Measurements from ENCODE around the gene TP73.

TP73 gene

DNA sequence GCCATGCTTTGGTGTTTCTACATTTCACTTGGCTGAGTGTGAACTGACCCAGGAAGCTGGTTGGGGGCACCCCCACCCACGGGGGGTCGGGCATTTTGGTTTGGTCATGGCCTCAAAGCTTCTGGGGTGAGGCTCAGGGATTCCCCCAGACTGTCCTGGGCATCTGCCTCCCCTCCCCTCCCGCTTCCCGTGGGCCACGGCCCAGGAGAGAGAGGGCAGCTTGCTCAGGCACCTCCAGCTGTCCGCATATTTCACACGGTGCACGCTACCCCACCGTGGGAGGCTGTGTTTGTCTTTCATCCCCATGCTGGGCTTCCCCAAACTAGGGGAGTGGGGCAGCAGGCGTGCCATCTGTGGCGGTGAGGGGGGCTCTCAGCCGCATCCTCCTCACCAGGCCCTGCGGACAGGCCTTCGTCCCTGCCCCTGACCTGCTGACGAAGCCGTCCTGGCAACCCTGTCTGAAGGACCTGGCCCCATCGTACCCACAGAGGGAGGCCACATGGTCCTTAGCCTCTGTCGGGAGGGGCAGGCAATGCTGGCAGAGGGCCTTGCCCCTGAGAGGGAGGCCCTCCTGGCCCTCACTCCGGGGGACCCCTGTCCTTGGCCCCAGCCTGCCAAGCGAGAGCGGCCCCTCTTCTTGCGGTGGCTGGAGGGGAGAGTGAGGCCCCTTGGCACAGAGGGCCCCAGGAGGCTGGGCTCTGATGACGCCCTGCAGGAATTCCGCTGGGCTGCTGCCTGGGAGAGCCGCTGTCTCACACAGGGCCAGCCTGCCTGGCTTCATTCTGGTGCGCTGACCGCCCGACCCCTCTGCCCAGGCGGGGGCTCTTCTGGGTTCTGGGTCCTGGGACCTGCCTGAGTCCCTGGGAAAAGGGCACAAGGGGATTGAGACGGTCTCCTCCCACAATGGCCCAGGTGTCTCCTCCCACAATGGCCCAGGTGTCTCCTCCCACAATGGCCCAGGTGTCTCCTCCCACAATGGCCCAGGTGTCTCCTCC lies 22.1 kb downstream of the TP73 start:
- DNase-seq: peak; percentile 51 to 70

GRCh38 chr1:3675436-3675835 lies 23.1 kb downstream of the TP73 start:
- DNase-seq: no peak

DNA sequence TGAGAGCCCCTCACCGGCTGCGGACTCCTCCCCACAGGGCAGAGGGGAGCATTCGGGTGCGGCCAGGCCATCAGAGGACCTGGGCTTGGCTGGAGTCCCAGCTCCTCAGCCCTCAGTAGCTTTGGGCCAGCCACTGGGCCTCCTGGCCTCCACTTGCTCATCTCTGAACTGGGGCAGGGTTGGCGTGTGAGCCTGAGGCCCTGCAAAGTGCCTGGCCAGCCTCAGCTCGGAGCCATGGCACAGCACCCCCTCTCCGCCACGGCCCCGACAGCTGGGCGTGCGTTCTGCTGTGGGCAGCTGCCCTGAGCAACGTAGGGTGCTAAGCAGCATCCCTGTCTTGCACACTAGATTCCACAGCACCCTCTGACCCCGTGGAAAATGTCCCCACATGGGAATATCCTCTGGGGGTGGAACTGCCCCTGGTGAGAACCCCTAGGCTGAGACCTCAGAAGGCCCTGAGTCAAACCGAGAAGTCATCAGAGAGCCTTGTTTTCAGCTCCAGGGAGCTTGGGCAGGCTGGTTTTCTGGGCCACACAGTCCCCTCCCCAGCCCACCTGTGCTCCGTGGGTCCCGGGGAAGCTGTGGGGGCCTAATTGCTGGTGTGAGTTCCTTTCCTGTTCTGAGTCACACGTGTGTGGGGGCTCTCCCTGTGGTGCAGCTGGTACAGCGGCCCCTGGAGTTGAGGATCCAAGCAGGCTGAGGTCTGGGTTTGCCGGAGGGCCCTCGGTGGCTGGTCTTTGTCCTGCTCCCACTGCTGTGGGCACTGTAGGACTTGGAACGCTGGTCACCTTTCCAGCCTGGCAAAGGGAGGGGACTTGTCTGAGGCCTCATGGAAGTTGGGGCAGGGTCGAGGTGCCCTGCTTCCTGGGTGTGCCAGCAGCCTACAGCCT lies 24.5 kb downstream of the TP73 start:
- DNase-seq: no peak

DNA sequence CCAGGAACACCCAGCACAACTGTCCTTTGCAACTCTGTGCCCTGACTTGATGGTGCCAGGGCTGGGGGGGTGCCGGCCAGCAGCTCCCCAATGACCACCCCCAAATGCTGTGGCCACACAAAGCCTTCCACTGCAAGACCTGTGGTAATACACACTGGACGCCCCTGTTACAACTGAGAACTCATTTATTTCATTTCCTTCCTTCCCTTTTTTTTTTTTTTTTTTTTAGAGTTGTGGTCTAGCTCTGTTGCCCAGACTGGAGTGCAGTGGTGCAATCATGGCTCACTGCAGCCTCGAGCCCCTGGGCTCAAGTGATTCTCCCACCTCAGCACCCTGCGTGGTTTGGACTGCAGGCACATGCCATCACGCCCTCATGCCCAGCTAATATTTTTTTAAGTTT lies 25.2 kb downstream of the TP73 start:
- DNase-seq: no peak

DNA sequence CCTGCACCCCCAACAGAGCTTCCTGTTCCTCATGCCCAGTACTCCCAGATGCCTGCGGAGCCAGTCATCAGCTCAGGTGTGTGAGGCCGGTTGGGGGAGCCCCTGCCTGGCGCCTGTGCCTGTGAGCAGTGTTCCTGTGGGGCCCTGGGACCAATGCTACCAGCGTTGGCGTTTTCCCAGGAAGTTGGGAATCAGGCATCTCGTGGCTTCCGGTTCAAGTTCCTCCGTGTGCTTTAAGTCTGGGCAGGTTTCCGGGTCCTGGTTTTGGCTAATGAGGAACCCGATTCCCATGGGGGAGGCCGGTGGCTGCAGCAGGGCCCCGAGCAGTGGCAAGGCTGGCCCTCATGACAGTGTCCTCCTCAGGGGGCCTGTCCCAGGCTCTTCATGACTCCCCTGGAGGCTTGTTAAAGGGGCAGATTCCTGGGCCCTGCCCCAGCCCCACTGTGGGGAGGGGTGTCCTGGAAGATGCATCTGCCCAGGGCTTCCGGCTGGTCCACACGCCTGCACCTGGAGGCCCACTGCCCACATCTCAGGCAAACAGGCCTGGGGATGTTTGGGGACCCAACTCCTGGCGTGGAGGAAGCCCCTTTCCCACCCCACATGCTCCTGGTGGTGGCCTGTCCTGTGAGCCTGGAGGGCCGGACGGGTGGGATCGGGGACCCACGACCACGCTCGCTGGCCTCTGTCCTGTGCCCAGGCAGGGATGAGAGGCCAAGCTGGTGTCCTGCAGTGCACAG lies 26.2 kb downstream of the TP73 start:
- no peak for DNase-seq

DNA sequence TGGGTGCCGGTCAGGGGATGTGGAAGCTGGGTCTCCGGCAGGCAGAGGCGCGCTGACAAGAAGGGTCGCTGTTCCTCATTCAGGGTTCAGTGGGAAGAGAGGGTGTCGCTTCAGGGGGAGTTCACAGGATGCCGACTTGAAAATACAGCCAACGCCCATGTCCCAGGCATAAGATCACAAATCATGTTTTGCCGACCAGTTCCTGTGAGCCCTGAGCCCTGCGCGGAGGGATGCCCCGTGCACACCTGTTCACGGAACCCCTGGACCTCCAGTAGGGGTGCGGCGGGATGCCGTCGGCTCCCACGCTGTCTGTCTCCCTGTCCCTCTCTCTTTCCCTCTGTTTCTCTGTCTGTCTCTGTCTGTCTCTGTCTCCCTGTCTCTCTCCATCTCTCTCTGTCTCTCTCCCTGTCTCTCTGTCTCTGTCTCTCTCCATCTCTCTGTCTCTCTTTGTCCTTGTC lies 26.8 kb downstream of the TP73 start:
- DNase-seq: no peak

DNA sequence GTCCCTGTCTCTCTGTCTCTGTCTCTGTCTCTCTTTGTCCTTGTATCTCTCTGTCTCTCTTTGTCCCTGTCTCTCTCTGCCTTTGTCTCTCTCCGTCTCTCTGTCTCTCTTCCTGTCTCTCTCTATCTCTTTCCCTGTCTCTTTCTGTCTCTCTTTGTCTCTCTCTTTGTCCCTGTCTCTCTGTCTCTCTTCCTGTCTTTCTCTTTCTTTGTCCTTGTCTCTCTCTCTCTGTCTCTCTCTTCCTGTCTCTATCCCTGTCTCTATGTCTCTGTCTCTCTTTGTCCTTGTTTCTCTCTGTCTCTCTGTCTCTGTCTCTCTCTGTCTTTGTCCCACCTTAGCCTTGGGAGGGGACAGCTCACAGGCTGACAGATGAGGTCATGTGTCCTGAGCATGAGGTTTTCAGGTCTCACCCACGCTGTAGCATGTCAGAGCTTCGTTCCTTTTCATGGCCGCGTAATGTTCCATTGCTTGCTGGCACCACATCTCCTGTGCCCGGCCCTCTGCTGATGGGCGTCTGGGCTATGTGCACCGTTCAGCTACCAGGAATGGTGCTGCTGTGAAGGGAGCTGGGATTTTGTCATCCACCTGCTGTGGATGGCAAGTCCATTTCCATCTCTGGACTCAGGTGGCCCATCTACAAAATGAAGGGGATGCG lies 27.6 kb downstream of the TP73 start:
- no peak for DNase-seq

GRCh38 chr1:3680488-3681230 lies 28.3 kb downstream of the TP73 start:
- DNase-seq: no peak

DNA sequence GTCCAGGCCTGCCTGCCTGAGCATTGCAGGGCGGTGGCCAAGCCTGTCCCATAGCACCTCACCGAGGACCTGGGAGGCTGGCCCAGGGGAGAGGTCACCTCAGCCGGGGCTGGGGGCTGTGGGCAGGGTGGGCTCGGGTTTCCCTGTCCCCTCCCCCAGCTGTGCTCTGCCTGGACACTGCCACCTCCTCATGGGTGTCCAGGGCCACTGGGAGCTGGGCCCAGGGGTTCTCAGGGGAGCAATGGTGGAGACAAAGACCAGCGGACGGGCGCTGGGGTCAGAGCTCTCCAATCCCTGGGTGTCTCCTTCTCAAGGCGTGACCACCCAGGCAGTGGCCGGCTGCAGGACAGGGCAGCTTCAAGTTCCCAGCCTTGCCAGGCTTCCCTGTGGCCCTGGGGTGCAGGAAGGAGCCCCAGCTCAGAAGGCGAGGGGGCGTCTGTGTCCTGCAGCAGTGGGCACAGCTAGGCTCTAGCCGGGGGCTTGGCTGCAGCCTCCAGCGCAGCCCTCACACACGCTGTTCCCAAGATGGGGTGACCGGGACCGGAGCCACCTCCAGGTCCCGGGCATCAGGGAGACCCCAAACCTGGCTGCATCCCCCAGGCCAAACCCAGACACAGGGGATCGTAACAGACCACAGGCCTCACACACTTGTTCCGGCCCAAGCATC lies 29.0 kb downstream of the TP73 start:
- DNase-seq: no peak

DNA sequence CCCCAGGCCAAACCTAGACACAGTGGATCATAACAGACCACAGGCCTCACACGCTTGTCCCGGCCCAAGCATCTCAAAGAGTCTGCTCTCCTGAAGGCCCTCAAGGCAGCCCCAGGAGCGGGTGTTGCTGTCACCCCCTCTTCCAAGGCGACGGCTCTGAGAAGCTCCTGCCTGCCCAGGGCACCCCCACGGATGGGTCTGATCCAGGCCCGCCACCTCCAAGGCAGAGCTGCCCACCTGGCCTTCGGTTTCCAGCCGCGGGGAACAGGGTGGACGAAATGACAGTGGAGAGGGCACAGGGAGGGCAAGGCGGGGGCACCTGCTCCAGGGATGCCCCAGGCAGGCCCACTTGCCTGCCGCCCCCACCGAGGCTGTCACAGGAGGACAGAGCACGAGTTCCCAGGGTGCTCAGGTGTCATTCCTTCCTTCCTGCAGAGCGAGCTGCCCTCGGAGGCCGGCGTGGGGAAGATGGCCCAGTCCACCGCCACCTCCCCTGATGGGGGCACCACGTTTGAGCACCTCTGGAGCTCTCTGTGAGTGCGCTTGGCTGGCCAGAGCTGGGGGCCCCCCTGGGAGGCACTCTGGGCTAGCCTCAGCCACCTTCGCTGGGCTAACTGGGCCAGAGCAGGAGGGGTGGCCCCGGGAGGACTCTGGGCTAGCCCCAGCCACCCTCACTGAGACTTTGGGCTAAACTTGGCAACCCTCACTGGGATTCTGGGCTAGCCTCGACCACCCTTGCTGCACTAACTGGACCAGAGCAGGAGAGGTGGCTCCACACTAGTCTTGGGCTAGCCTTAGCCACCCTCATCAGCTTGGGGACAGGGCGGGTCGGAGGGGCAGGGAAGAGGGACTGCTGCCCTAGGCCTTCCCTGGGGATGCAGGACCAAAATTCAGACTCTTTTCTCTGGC lies 29.8 kb downstream of the TP73 start:
- DNase-seq: no peak

- no peak for DNase-seq
These were observed 30.9 kb downstream of the TP73 start for GRCh38 chr1:3683197-3683596.

- no peak for DNase-seq
These were observed 31.7 kb downstream of the TP73 start for GRCh38 chr1:3683992-3684391.

GRCh38 chr1:3685222-3685621 lies 32.9 kb downstream of the TP73 start:
- no peak for DNase-seq

- DNase-seq: no peak
These were observed 33.6 kb downstream of the TP73 start for GRCh38 chr1:3685906-3686305.

- DNase-seq: peak in 1 of 2 experiments; percentile 31
These were observed 35.2 kb downstream of the TP73 start for GRCh38 chr1:3687504-3687903.

- no peak for DNase-seq
These were observed 36.2 kb downstream of the TP73 start for GRCh38 chr1:3688356-3689137.

DNA sequence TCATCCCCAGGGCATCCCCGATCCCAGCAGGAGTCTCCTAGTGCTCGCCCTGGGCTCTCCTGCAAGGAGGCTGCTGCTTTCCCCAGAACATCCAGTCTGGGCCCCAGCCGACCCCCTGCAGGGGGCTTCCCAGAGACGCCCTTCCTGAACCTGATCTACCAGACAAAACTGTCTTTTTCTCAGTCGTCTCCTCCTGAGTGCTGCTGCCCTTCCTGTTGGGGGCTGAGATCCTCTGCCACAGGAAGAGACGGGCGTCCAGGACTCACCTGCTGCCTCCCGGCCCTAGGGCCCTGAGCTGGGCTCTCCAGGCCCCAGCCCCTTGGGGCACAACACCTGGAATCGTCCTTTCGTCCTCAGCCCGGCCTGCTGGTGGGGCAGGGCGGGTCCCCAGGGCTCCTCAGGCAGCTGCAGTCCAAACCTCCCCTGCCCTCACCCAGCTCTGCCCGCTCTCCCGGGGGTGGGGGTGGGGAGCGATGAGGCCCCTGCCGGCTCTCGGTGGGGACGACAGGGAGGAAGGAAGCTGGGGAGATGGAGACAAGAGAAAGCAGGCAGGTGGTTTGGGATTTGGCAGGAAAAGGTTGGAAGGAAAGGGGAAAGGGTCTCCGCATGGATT lies 36.9 kb downstream of the TP73 start:
- DNase-seq: no peak

- peak in 1 of 2 experiments; percentile 20 for DNase-seq
These were observed 38.2 kb downstream of the TP73 start for GRCh38 chr1:3690282-3691065.
